ENCODE results near the gene LTO1.
"Not testable (repeated sequence)": the region's sequence is repeated elsewhere in the genome, so short reads cannot be mapped to it uniquely, and the experiment has no call there.

LTO1 gene

GRCh38 chr11:69700278-69701140, 25.4 kb upstream of the LTO1 start:
- DNase-seq (ENCODE audit: low read depth), result no peak

- DNase-seq (ENCODE audit: low read depth), result no peak
These were observed 24.1 kb upstream of the LTO1 start for GRCh38 chr11:69699213-69699612.

GRCh38 chr11:69698362-69698761, 23.2 kb upstream of the LTO1 start:
- no peak for DNase-seq (ENCODE audit: low read depth)

- DNase-seq (ENCODE audit: low read depth), result no peak
These were observed 22.7 kb upstream of the LTO1 start for GRCh38 chr11:69697861-69698260.

GRCh38 chr11:69697469-69697843, 22.3 kb upstream of the LTO1 start:
- DNase-seq (ENCODE audit: low read depth), result no peak

GRCh38 chr11:69696749-69697468, 21.8 kb upstream of the LTO1 start:
- no peak for DNase-seq (ENCODE audit: low read depth)

GRCh38 chr11:69695995-69696394, 20.8 kb upstream of the LTO1 start:
- not testable (repeated sequence) for DNase-seq (ENCODE audit: low read depth)

GRCh38 chr11:69695581-69695980, 20.4 kb upstream of the LTO1 start:
- no peak for DNase-seq (ENCODE audit: low read depth)

GRCh38 chr11:69694781-69695180, 19.6 kb upstream of the LTO1 start:
- no peak for DNase-seq (ENCODE audit: low read depth)

GRCh38 chr11:69692422-69692821, 17.3 kb upstream of the LTO1 start:
- DNase-seq (ENCODE audit: low read depth), result no peak

- DNase-seq (ENCODE audit: low read depth), result no peak
These were observed 16.3 kb upstream of the LTO1 start for GRCh38 chr11:69691463-69691862.

GRCh38 chr11:69689484-69690319, 14.5 kb upstream of the LTO1 start:
- no peak for DNase-seq (ENCODE audit: low read depth)

- DNase-seq (ENCODE audit: low read depth), result not testable (repeated sequence)
These were observed 13.0 kb upstream of the LTO1 start for GRCh38 chr11:69687969-69688771.

- DNase-seq (ENCODE audit: low read depth), result no peak
These were observed 11.7 kb upstream of the LTO1 start for GRCh38 chr11:69686856-69687255.

- DNase-seq (ENCODE audit: low read depth), result no peak
These were observed 11.3 kb upstream of the LTO1 start for GRCh38 chr11:69686452-69686851.

GRCh38 chr11:69685348-69685747, 10.2 kb upstream of the LTO1 start:
- DNase-seq (ENCODE audit: low read depth), result no peak

GRCh38 chr11:69684651-69685050, 9.5 kb upstream of the LTO1 start:
- DNase-seq (ENCODE audit: low read depth), result no peak

GRCh38 chr11:69683764-69684333, 8.7 kb upstream of the LTO1 start:
- no peak for DNase-seq (ENCODE audit: low read depth)

- no peak for DNase-seq (ENCODE audit: low read depth)
These were observed 7.7 kb upstream of the LTO1 start for GRCh38 chr11:69682681-69683326.

- DNase-seq (ENCODE audit: low read depth), result no peak
These were observed 7.1 kb upstream of the LTO1 start for GRCh38 chr11:69682221-69682620.

GRCh38 chr11:69680688-69681087, 5.5 kb upstream of the LTO1 start:
- DNase-seq (ENCODE audit: low read depth), result no peak
